ENCODE measurements around the gene MYH7.

DNA sequence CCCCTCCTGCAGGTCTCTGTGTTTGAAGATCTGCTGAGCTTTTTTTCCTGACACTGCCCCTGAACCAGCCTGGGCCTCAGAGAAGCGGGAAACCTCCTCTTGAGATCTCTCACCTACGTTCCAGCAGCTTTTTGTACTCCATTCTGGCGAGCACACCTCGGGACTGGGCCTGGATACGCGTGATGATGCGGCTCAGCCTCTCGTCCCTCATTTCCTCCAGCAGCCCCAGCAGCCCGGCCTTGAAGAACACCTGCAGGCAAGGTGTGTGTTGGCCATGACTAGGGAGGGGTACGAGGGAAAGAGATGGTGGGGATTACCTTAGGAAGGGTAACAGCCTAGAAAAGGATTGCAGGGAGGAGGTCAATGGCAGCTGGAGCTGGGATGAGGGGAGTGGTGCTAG is 10.3 kb downstream of the MYH7 start:
- TF ChIP-seq, protein P1, sequence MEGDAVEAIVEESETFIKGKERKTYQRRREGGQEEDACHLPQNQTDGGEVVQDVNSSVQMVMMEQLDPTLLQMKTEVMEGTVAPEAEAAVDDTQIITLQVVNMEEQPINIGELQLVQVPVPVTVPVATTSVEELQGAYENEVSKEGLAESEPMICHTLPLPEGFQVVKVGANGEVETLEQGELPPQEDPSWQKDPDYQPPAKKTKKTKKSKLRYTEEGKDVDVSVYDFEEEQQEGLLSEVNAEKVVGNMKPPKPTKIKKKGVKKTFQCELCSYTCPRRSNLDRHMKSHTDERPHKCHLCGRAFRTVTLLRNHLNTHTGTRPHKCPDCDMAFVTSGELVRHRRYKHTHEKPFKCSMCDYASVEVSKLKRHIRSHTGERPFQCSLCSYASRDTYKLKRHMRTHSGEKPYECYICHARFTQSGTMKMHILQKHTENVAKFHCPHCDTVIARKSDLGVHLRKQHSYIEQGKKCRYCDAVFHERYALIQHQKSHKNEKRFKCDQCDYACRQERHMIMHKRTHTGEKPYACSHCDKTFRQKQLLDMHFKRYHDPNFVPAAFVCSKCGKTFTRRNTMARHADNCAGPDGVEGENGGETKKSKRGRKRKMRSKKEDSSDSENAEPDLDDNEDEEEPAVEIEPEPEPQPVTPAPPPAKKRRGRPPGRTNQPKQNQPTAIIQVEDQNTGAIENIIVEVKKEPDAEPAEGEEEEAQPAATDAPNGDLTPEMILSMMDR (IDR thresholded peaks at IDR 0.05) = no peak
- no peak for TF ChIP-seq POLR2A (IDR thresholded peaks at IDR 0.05)
